A673 (cell line): ENCODE measurements around the gene OPRM1.

Experiments used
- CTCF ChIP-seq: fragments of 300-800, 200-600 bp; sonication (generic); conservative IDR thresholded peaks from 2 replicates; pipeline ENCODE4 v1.5.1; 2017; ENCODE audit warnings: low read depth, mild to moderate bottlenecking, antibody characterized with exemption, low read length, moderate library complexity, mixed read lengths
- EZH2 ChIP-seq: fragments of 200-600 bp; sonication (generic); IDR thresholded peaks from 2 replicates; pipeline ENCODE4 v1.6.1; 2017; ENCODE audit warnings: borderline replicate concordance, low read depth, mild to moderate bottlenecking, mixed read lengths, antibody characterized with exemption, low read length; ENCODE audit not compliant: poor library complexity, severe bottlenecking

- TF ChIP-seq CTCF (no peak), EZH2 (no peak)
These were observed 78.4 kb downstream of the OPRM1 start for GRCh38 chr6:154117485-154117884.
